ENCODE data around the gene STRN4. TPM values are rescaled to one million over a fixed set of nuclear protein-coding genes. Genes with fewer than 3 reads are reported as not detected.

Gene STRN4
- total RNA-seq, 1 experiment from 2014 or later: 143 TPM

- Histone ChIP-seq H3K27me3 (ENCODE audit: insufficient read depth, low read length) (no peaks in the 10 kb centered on the region), H4K8ac (replicated peaks; ENCODE audit: insufficient read length, low read depth, low read length) (no peak overlapping the region), H2BK12ac (ENCODE audit: insufficient read length, low read depth, low read length) (no peak overlapping the region), H3K4me1 (ENCODE audit: insufficient read depth, low read length) (no peaks in the 10 kb centered on the region), H3T11ph (ENCODE audit: low read length) (no peak overlapping the region), H3K9me3 (ENCODE audit: control insufficient read depth, low read depth, low read length) (no peaks in the 10 kb centered on the region), H4K20me1 (ENCODE audit: control insufficient read depth, insufficient read depth, insufficient read length) (no peaks in the 10 kb centered on the region), H3K4ac (ENCODE audit: low read depth, low read length) (no peak overlapping the region), H3K9ac (ENCODE audit: extremely low read depth, insufficient read length, low read length) (no peak overlapping the region), H2AK5ac (ENCODE audit: insufficient read length, low read length) (no peak overlapping the region), H3K56ac (ENCODE audit: insufficient read length, low read depth, low read length) (no peak overlapping the region), H3K27ac (ENCODE audit: insufficient read length, low read depth, low read length) (no peak overlapping the region), H3K79me2 (ENCODE audit: insufficient read depth, low read length) (no peaks in the 10 kb centered on the region), H3K23ac (ENCODE audit: insufficient read length, low read depth, low read length) (no peak overlapping the region), H2BK20ac (ENCODE audit: low read depth, low read length, poor library complexity, severe bottlenecking) (no peak overlapping the region), H3K79me1 (ENCODE audit: insufficient read depth, low read depth, low read length, poor library complexity, severe bottlenecking) (no peaks in the 10 kb centered on the region), H4K91ac (ENCODE audit: insufficient read length, low read depth, low read length) (no peak overlapping the region), H2AFZ (ENCODE audit: low read length) (no peak overlapping the region), H3K4me2 (ENCODE audit: insufficient read depth, insufficient read length, low read length) (no peak overlapping the region), H3K18ac (ENCODE audit: insufficient read length, low read depth, low read length) (no peak overlapping the region), H2BK120ac (ENCODE audit: low read depth, low read length, poor library complexity, severe bottlenecking) (no peak overlapping the region), H3K23me2 (ENCODE audit: insufficient read length, low read depth, low read length, poor library complexity, severe bottlenecking) (no peaks in the 10 kb centered on the region), H3K14ac (ENCODE audit: insufficient read depth, low read length) (no peak overlapping the region), H2BK5ac (ENCODE audit: insufficient read length, low read length) (no peak overlapping the region), H2BK15ac (ENCODE audit: low read depth, low read length) (no peak overlapping the region), H4K5ac (ENCODE audit: insufficient read length, low read depth, low read length) (no peak overlapping the region)
- Mint-ChIP-seq H3K9me3 (no peaks in the 10 kb centered on the region), H3K27me3 (ENCODE audit: low read depth) (no peaks in the 10 kb centered on the region; the same call in 1 of the 2 replicates), H3K4me3 (no peak overlapping the region), H3K4me1 (peaks cover 4 to 11% of the 10 kb centered on the region in 2 experiments; a peak in 3 of 4 replicates), H3K36me3 (ENCODE audit: insufficient read depth in 1 of 3, low read depth in 3 of 3) (peaks cover 0 to 20% (median 9%) of the 10 kb centered on the region in 3 experiments; a peak in 5 of 7 replicates), H3K27ac (no peak overlapping the region)
- no CpG with 5 or more reads among the region's 5 CpGs for WGBS (ENCODE audit: extremely low coverage, insufficient read length, low lambda C conversion rate)
- no peak for TF ChIP-seq CTCF (conservative IDR thresholded peaks at IDR 0.05)
- no peak for DNase-seq
These were observed 14.1 kb upstream of the STRN4 start for GRCh38 chr19:46760363-46760762.
